HepG2 (cell line): Measurements from ENCODE around the gene TNP2. TPM values are rescaled to one million over a fixed set of nuclear protein-coding genes. Genes with fewer than 3 reads are reported as not detected.

Source experiments
- EED ChIP-seq: sonication (generic); formaldehyde crosslinking; IDR thresholded peaks from 2 replicates; pipeline ENCODE4 v1.5.0; 2020; ENCODE audit warnings: mild to moderate bottlenecking, missing genetic modification reagents
- FOXC1 ChIP-seq: sonication (generic); formaldehyde crosslinking; IDR thresholded peaks from 2 replicates; pipeline ENCODE4 v1.8.0; 2022; ENCODE audit warnings: mild to moderate bottlenecking, missing genetic modification reagents, borderline replicate concordance
- PRPF4 ChIP-seq: fragments of 200-400 bp; formaldehyde crosslinking; IDR thresholded peaks from 2 replicates; pipeline ENCODE4 v1.6.1; 2016; ENCODE audit warnings: low read length, low read depth; ENCODE audit not compliant: poor library complexity, severe bottlenecking
- SRY ChIP-seq: sonication (generic); formaldehyde crosslinking; IDR thresholded peaks from 2 replicates; pipeline ENCODE4 v1.8.0; 2022; ENCODE audit warnings: mild to moderate bottlenecking, missing genetic modification reagents
- ZBTB38 ChIP-seq: sonication (generic); formaldehyde crosslinking; IDR thresholded peaks from 2 replicates; pipeline ENCODE4 v1.5.1; 2020; ENCODE audit warnings: mild to moderate bottlenecking, missing genetic modification reagents
- ZBTB42 ChIP-seq: sonication (generic); formaldehyde crosslinking; IDR thresholded peaks from 2 replicates; pipeline ENCODE4 v1.5.0; 2020; ENCODE audit warnings: mild to moderate bottlenecking, missing genetic modification reagents
- polyA plus RNA-seq, 8 experiments: library from polyadenylated mRNA; depleted of rRNA in 3 of 8; stranded (reverse) in 7 of 8; unstranded in 1 of 8; fragments of >200 nt; fragmentation: Illumina TruSeq in 4 of 8; extraction: Trizol in 4 of 8; gene quantifications; 2 replicates each; pipeline versions ENCODE4 v1.2.1 to v1.2.3, GENCODE V29; 2011 to 2016; ENCODE audit warnings: low read depth in 4 of 8, missing spikeins in 1 of 8, mixed read lengths in 1 of 8; ENCODE audit not compliant: insufficient read depth in 1 of 8
- total RNA-seq, 5 experiments: library from RNA; depleted of rRNA; stranded (reverse); fragments of >200 nt; fragmentation: Illumina TruSeq; extraction: Trizol; gene quantifications; 2 replicates each; pipeline ENCODE4 v1.2.3, GENCODE V29; 2016; ENCODE audit warnings: low read depth in 1 of 5
- TF ChIP-seq, protein P1 (sequence below): sonication (generic); formaldehyde crosslinking; IDR thresholded peaks from 2 replicates; pipeline ENCODE4 v1.9.0; 2021; ENCODE audit warnings: missing genetic modification reagents, mild to moderate bottlenecking, borderline replicate concordance
- TF ChIP-seq, protein P2 (sequence below): sonication (generic); formaldehyde crosslinking; IDR thresholded peaks from 2 replicates; pipeline ENCODE4 v1.4.0; 2020; ENCODE audit warnings: missing genetic modification reagents
- TF ChIP-seq, protein P3 (sequence below): sonication (generic); formaldehyde crosslinking; IDR thresholded peaks from 2 replicates; pipeline ENCODE4 v1.4.0; 2020; ENCODE audit warnings: missing genetic modification reagents, borderline replicate concordance

Gene TNP2
- total and polyA plus RNA-seq, 2 of the 13 experiments (the other 11 are each of a cell fraction or from before 2014, with no cell fraction given) = not detected

DNA sequence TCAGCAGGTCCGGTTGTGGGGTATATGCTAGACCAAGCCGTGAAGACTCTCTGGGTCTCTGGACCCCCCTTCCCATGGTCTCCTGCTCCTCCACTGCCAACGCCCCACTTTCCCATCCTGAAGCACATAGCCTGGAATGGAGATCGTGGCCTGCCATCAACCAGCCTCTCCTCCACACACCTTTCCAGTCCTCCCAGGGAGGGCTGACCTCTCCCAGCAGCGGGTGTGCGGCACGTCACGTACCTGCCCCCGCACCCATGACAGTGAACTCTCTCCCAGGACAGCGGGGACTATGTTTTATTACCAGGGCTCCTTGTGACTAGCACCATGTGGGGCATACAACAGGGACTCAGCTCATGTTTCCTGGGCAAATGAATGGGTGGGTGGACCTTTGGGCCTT is 2.5 kb upstream of the TNP2 start (continued):
- TF ChIP-seq, protein P1, sequence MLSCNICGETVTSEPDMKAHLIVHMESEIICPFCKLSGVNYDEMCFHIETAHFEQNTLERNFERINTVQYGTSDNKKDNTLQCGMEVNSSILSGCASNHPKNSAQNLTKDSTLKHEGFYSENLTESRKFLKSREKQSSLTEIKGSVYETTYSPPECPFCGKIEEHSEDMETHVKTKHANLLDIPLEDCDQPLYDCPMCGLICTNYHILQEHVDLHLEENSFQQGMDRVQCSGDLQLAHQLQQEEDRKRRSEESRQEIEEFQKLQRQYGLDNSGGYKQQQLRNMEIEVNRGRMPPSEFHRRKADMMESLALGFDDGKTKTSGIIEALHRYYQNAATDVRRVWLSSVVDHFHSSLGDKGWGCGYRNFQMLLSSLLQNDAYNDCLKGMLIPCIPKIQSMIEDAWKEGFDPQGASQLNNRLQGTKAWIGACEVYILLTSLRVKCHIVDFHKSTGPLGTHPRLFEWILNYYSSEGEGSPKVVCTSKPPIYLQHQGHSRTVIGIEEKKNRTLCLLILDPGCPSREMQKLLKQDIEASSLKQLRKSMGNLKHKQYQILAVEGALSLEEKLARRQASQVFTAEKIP (CRISPR knock-in tag) = no peak
- 0 out of 2 replicates have a peak, but pooled peaks have one; percentile 45 for TF ChIP-seq SRY (CRISPR knock-in tag)
- 0 out of 2 replicates have a peak, but pooled peaks have one; percentile 40 for TF ChIP-seq EED (CRISPR knock-in tag)
- 0 out of 2 replicates have a peak, but pooled peaks have one; percentile 36 for TF ChIP-seq ZBTB42 (CRISPR knock-in tag)
- peak; percentile 83 for TF ChIP-seq ZBTB38 (CRISPR knock-in tag)
- TF ChIP-seq, protein P2, sequence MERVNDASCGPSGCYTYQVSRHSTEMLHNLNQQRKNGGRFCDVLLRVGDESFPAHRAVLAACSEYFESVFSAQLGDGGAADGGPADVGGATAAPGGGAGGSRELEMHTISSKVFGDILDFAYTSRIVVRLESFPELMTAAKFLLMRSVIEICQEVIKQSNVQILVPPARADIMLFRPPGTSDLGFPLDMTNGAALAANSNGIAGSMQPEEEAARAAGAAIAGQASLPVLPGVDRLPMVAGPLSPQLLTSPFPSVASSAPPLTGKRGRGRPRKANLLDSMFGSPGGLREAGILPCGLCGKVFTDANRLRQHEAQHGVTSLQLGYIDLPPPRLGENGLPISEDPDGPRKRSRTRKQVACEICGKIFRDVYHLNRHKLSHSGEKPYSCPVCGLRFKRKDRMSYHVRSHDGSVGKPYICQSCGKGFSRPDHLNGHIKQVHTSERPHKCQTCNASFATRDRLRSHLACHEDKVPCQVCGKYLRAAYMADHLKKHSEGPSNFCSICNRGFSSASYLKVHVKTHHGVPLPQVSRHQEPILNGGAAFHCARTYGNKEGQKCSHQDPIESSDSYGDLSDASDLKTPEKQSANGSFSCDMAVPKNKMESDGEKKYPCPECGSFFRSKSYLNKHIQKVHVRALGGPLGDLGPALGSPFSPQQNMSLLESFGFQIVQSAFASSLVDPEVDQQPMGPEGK (CRISPR knock-in tag) = peak; percentile 22; the same call in 1 of the 2 replicates
- TF ChIP-seq, protein P3, sequence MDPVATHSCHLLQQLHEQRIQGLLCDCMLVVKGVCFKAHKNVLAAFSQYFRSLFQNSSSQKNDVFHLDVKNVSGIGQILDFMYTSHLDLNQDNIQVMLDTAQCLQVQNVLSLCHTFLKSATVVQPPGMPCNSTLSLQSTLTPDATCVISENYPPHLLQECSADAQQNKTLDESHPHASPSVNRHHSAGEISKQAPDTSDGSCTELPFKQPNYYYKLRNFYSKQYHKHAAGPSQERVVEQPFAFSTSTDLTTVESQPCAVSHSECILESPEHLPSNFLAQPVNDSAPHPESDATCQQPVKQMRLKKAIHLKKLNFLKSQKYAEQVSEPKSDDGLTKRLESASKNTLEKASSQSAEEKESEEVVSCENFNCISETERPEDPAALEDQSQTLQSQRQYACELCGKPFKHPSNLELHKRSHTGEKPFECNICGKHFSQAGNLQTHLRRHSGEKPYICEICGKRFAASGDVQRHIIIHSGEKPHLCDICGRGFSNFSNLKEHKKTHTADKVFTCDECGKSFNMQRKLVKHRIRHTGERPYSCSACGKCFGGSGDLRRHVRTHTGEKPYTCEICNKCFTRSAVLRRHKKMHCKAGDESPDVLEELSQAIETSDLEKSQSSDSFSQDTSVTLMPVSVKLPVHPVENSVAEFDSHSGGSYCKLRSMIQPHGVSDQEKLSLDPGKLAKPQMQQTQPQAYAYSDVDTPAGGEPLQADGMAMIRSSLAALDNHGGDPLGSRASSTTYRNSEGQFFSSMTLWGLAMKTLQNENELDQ (CRISPR knock-in tag) = 0 out of 2 replicates have a peak, but pooled peaks have one; percentile 59
- 0 out of 2 replicates have a peak, but pooled peaks have one; percentile 43 for TF ChIP-seq FOXC1 (CRISPR knock-in tag)
- peak; percentile 16 for TF ChIP-seq PRPF4
